H4 (cell line): ENCODE measurements around the gene MATN4. TPM values are rescaled to one million over a fixed set of nuclear protein-coding genes. Genes with fewer than 3 reads are reported as not detected.

Experiments used
- DNase-seq: peaks from one replicate; pipeline ENCODE4 v3.0.0-alpha.2; 2015; ENCODE audit warnings: low spot score
- total RNA-seq: library from RNA; depleted of rRNA; stranded (reverse); fragments of >200 nt; shearing (Covaris generic); gene quantifications from 2 replicates; pipeline ENCODE4 v1.2.3, GENCODE V29; 2014

Gene MATN4
- total RNA-seq, 1 experiment from 2014 or later: not detected

DNA sequence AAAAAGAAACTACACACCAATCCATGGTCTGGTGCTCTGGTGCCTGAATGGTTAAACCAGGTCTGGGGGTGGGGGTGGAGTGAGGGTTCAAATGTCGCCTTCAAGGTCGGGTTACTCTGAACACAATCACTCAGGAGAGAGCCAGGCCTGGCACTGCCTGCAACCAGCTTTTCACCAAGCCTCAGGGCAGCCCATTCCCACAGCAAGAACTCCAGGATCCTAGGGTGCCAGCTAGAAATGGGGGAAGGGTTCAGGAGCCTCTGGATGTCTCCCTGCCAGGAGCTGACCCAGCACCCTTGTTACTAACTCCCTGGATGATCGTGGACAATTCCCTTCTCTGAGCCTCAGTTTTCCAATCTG is 33.5 kb upstream of the MATN4 start:
- no peak for DNase-seq

DNA sequence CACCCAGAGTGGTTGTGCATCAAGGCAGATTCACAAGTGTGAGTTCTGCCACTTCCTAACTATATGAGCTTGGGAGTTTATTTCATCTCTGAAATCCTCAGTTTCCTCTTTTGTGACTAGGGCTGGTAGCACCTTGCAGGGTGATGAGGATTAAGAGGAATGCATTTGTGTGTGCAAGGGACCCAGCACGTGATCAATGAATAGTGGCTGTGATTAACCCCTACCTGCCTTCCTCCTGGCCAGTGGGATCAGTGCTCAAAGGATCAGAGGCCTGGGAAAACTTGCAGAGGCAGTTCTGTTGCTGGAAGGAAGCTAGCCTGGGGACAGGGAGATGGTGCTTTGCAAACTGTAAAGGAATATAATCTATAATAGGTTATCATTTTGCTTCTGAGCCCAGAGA is 32.9 kb upstream of the MATN4 start:
- DNase-seq: no peak

DNA sequence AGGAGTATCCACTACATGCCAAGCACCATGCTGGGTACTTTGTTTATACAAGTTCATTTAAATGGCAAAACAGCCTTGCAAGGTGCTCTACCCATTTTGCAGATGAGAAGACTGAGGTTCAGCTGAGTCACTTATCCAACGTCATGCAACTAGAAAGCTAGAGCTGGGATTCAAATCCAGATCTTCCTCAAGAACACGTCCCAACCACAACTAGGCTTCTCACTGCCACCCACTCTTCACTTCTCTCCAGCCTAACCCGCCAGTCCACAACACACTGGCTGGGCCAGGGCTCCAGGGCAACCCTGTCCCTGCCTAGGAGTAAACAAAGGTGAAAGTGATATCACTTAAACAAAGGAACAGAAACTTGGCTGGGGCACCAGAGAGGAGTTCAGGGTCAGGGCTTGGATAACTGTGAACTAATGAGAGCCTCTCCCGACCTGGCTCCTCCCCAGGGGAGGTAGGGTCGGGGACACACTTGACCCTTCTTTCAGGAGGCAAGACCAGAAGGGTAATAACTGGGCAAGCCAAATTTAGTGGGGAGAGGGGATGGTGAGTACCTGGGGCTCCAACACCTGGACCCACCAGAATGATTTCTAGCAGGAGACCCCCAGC is 32.2 kb upstream of the MATN4 start:
- DNase-seq: no peak

DNA sequence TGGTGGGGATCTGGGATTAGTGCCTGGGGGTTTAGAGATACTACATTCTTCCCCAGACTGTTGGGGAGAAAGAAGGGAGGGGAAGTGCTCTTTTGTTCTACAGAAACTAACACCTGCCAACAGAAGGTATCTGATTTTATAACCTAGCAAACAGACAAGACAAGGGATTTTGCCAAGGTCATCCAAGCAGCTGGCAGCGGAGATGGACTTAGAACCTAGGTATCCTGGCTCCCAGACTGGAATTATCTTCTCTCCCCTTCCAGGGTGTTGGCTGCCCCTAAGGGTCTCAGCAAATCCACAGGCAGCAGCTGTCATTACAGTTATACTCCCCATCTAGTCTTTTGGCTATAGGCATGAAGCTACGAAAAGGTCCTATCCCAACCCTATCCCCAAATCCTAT is 31.7 kb upstream of the MATN4 start:
- no peak for DNase-seq

DNA sequence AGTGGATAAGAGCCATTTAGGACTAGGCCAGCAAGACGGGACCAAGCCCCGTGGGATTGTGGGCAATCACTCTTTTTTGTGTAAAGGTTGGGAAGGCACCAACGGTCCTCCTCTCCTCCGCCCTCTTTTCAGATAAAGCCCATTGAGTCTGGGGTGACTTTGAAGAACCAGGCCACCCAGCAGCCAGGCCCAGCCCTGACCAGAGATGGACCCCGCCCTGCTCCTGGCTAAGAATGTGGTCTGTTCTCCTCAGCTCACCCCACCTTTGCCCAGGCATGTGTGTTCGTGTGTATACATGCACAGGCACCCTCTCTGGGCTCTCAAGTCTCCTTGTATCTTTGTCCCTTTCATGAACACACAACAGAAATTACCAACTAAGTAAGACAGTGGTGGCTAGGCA is 31.0 kb upstream of the MATN4 start:
- DNase-seq: no peak

DNA sequence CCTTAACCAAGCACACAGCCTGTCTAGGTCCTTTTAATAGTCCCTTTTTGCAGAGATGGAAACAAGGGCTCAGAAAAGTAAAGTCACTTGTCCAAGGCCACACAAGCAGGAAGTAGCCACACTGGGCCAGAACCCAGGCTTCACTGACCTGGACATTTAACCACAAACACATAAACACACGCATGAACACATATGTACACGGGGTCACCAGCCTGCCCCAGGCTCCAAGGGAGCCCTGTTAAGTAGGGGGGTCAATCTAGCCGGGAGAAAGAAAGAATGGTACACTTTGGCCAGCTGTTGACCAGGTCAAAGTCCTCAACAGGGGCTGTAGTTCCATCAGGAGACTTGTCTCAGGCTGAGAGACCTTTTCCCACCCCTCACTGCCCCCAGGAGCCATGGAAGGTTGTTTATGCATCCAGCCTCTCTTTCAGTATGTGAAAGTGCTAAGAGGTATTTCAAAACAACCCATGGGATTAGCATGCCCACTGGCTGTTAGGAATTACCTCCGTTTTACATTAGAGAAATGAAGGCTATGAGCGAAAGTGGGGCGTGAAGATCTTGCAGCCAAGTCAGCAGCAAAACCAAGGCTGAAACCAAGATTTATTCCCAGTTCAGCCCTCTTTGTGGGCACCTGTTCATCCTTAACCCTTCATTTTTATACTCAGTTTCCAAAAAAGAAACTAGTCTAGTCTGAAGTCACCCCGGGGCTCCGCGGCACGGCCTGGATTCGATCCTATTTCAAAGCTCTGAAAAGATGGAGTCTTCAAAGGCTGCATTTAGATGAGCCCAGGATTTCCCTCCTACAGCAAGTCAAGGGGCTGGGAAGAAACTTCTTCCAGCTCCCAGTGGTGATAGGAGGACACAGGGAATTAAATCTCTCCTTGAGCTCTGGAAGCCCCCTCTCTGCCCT is 30.3 kb upstream of the MATN4 start:
- no peak for DNase-seq

DNA sequence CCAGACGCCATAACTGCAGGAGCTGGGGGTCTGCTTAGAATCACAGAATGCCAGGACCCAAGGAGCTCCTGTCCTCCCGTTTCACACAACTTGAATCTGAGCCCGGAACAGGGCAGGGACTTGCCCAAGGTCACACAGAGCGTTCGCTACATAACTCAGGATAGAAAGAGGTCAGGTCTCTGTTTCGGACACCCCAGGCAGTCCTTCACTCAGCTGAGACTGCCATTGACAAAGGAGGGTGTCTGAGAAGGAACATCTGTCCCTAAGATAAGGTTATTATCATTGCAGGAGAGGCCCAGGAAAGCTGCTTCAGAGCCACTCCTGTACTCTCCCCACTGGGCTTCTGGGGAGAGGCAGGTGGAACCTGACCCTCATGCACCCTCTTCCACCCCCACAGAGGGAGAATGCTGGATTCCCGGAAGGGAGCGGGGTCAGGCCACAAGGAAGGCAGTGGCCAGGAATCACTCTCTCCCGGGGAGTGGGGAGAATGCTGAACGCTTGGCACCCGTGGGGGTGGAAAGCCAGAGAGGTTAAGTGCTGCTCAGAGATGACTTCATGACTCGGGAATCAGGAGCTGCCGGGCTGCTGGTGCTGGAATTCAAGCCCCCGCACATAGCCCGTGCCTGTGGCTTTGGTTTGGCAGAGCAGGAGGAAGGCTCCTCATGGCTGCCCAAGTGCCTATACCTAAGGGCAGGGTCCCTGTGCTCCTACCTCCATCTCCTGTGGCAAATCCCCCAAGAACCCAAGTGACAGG is 29.4 kb upstream of the MATN4 start:
- DNase-seq: peak; percentile 80

DNA sequence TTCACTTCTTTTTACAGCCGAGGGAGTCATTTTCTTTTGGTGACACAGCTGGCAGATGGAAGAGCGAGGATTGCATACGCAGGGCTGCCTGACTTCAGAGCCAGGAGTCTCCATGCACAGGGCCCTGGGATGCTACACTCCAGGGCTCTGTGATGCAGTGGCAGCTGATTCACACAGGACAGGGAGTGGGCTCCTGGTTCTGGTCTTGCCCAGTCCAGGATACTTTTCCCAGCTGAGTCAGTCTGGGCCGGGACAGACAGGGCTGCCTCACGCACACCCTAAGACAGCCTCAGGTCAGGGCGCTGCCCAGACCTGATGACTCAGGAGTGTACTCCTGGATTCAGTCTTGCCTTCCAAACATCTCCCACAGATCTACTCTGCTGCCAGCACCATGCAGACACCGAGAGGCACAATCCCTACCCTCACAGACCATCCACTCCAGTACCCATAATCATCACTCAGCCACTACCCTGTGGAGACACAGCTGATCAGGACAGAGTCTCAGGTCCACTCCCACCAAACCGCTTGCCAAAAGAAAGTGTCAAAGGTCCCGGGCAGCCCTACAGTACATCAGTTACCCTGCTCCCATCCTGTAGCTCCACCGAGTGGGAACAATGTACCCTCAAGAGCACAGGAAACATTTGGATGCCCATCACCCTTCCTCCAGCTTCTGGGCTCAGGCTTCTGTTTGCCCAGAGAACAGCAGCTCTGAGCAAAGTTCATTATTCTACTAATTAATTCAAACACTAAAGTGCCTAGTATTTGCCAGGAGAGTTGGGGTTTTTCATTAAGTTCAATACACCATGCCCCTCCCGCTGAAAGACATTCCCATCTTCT is 28.6 kb upstream of the MATN4 start:
- DNase-seq: peak; percentile 61

DNA sequence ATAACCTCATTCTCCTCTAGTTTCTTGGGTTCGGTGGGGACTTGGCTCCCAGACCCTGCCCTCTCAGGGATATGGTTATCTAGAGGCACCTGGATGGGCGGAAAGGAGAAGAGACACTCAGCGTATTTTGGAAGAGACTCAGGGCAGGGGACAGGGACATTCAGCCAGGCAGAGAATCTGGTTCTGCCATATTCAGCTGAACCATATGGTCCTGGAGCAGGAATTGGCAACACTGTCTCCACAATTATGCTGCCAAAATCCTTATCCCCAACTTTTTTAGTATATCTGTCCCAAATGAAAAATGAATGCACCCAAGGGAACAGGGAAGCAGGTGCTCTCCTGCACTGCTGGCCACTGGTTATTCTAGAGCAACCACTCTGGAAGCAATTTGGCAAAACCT is 22.4 kb upstream of the MATN4 start:
- DNase-seq: no peak

DNA sequence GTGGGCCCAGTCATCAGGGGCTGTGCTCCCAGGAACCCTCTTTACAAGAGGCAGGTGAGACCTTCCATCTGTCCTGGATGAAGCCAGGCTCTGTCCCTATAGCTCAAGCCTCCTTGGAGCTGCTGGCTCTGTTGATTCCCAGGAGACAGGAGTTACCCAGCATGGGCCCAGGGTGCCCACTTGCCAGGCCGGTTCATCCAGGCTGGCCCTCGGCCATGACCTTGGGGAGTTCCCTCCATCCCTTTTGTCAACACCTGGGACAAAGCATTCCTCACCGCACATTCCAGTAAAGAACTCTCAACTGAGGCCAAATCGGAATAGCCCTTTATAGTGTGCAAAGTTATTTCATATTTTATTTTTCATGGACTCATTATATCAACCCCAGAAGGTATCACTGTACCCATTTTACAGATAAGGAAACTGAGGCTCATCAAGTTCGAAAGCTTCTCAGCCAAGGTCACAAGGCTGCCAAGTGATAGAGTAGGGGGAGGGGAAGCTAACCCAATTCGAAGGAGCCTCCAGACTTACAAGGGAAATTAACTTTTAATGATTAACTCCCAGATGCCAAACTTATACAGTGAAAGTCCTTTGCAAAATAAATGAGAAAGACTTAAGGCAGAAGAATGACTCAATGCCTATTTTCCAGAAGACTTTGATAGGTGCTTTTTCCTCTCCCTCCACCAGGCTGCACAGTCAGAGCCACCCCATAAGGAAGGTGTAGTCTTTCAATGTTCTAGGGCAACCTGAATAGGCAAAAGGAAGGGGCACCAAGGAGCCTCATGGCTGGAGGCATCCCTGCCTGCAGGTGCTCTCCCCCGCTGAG is 21.6 kb upstream of the MATN4 start:
- DNase-seq: no peak

DNA sequence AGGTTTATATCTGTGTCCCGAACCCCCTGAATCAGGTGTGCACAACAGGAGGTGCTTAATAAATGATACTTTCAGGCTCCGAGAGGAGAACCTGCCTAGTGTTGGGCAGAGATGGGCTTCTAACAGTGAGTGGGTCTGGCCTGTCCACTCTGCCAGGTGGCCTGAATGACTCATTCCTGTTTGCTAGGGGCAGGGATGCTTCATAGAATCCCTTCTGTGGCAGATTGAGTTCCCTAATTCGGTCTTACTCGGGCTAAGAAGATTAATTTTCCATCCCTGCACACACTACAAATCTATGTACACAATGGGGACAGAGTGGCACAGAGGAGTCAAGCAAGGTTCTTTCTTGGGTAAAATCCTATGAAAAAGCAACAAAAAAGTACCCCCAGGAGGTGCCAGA is 20.4 kb upstream of the MATN4 start:
- DNase-seq: no peak

DNA sequence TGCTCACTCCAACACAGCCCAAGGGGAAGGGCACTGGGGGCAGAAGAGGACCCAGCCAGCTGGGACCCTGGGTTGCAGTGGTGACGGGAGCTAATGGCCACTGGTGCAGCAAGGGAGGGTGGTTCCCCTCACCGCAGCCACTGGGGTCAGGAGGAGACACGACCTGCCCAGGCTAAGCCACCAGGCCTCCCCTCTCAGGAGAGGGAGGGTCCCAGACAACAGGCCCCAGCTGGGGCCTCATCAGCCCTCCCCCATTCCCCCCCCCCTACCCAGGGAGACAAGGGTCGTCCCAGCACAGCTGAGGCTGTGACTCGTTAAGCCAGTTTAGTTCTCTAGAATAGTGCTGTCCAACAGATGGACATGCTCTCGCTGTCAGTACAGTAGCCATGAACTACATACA is 17.3 kb upstream of the MATN4 start:
- DNase-seq: no peak

DNA sequence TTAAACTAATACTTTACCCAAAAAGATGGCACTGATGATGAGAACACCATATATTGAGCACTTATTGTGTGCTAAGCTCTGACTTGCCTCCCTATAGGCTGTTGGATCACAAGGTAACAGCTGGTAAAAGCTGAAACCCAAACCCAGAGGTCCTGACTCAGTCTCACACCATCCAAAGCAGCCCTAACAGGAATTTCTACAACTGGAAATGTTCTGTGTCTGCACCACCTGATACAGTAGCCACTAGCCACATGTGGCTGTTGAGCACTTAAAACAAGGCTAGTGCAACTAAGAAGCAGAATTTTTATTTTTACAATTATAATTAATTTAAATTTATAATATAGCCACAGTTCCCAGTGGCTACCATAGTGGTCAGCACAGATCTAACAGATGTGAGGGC is 15.6 kb upstream of the MATN4 start:
- DNase-seq: no peak

DNA sequence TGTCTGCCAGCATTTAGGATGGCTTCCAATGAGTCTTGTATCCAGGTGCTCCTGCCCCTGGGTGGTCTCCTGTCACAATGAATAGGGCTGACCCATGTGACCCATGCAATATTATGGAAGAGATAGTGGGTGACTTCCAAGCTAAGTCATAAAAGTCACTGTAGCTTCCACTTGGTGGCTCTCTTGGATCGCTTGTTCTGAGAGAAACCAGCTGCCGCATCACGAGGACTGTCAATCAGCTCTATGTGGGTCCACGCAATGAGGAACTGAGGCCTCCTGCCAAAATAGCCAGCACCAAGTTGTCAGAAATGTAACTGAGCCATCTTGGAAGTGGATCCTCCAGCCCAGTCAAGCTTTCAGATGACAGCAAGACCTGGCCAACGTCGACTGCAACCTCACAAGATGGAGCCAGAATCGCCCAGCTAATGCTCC is 14.9 kb upstream of the MATN4 start:
- no peak for DNase-seq

DNA sequence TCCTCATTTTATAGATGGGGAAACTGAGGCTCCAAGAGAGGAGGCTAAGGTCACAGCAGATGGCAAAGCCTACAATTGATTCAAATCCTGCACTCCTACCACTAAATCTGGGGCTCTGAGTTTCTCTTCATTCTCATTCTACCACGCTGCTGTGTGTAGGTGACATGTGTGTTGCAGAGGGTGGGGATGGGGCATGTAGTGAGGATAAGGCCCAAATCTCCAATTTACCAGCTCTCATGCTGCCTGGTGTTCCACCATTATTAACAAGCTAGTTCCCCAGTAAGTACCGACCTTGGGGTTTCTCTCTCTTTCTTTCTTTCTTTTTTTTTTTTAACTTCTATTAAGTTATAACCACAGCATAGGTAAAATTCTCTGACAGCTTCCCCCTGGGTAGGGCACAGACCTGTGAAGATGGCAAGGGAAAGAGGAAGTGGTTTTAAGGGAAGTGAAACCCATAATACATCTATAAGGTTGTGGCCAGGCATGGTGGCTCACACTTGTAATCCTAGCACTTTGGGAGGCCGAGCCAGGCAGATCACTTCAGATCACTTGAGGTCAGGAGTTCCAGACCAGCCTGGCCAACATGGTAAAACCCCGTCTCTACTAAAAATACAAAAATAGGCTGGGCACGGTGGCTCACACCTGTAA is 13.0 kb upstream of the MATN4 start:
- DNase-seq: no peak

DNA sequence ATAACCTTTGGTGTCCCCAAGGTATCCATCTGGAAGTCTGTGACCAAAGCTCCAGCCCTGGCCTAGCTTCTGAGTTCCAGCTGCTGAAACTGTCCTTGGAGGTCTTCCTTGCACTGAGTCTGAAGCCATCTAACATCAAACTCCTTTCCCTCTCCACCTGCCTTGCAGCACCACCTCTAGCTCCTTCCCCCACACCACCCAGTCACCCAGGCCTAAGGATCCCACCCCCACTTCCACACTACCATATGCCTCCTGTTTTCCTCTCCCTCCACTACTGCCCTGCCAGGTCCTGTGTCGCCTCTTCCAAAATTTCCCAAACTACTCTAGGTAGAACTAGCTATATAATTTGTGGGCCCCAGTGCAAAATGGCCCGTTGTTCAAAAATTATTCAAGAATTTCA is 10.8 kb upstream of the MATN4 start:
- DNase-seq: no peak

DNA sequence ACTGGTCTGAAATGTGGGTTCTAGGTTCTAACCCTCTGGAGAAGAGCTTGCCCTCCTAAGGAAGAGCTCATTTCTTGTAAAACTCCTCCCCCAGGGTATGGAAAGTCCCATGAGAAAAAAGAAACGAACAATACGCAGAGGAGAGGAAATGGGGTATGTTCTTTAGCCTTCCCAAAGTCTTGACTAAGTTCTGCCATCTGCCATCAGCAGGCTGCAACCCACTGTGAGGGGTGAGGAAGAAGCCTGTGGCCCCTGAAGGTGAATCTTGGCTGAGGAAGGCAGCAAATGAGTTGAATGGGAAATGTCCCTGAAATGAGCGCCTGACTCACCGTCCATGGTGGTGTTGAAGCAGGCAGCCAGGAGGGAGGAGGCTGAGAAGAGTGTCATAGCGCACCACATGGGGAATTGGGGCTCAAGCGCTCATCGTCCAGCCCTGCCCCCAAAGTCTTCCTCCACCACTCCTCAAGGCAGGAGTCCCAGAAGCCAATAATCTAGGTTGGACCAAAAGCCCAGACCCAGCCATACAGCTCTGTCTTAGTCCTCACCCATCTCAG is 10.4 kb upstream of the MATN4 start:
- no peak for DNase-seq

DNA sequence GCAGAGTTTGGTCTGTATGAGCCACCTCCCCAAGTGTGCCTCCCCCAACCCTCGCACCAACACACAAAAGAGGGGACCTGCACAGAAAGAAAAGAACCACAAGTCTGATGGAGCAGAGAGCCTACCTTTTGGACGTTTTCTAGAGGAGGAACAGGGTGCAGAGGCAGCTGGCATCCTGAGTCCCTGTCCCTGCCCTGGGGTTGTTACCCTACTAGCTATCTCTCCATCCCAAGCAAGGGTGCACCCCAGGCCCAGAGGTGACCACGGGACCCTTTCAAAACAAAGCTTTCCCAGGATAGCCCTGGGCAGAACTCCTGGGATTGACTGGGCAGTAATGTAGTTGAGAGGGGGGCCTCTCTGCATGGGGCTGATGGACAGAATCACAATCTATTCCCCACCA is 9.7 kb upstream of the MATN4 start:
- DNase-seq: no peak

DNA sequence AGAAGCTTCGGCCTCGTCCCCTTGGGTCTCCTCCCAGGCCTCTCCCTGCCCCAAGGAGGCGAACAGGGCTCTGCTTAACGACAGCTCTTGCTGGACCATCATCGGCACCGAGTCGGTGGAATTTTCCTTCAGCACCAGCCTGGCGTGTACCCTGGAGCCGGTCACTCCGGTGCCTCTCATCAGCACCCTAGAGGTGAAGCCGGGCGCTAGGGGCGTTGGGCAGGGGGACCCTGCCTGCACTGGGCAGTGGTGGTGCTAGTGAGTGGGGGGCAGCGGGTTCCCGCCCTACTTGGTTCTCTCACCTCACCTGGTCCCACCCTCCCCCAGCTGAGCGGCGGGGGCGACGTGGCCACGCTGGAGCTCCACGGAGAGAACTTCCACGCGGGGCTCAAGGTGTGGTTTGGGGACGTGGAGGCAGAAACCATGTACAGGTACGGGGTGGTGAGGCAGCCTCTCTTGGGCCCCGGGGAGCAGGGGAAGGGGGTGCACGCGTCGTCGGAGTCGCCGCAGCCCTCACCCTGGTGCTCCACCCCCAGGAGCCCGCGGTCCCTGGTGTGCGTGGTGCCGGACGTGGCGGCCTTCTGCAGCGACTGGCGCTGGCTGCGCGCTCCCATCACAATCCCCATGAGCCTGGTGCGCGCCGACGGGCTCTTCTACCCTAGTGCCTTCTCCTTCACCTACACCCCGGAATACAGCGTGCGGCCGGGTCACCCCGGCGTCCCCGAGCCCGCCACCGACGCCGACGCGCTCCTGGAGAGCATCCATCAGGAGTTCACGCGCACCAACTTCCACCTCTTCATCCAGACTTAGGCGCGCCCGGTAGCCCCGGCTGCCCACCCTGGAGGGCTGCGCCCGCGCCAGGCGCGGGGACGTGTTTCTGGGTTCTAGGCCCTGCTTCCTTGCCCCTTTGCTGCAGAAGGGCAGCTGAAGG is 8.3 kb upstream of the MATN4 start:
- no peak for DNase-seq
